SK-N-SH treated with all-trans-retinoic acid at 6 μM for 48 hours (cell line): ENCODE results near the gene TCF12.

Experiments
- ARNTL ChIP-seq: fragments of 450-650 bp; formaldehyde crosslinking; IDR thresholded peaks from 2 replicates; pipeline ENCODE4 v1.5.0; 2020; ENCODE audit warnings: low read depth, mild to moderate bottlenecking, moderate library complexity, borderline replicate concordance
- CSDC2 ChIP-seq: fragments of 250-450 bp; sonication (Bioruptor Pico); IDR thresholded peaks from 2 replicates; pipeline ENCODE4 v1.5.0; 2020; ENCODE audit warnings: mild to moderate bottlenecking, moderate library complexity
- GLIS3 ChIP-seq: fragments of 250-450 bp; sonication (Bioruptor Pico); IDR thresholded peaks from 2 replicates; pipeline ENCODE4 v1.5.0; 2020; ENCODE audit warnings: mild to moderate bottlenecking, moderate library complexity
- ISL1 ChIP-seq: fragments of 250-450 bp; sonication (Bioruptor Pico); IDR thresholded peaks from 2 replicates; pipeline ENCODE4 v2.1.2; 2022; ENCODE audit warnings: mild to moderate bottlenecking, moderate library complexity
- OSR1 ChIP-seq: fragments of 250-450 bp; sonication (Bioruptor Pico); IDR thresholded peaks from 2 replicates; pipeline ENCODE4 v1.8.0; 2022; ENCODE audit warnings: moderate library complexity, mild to moderate bottlenecking, inconsistent platforms
- TF ChIP-seq, protein P1 (sequence below): fragments of 250-450 bp; sonication (Bioruptor Pico); IDR thresholded peaks from 2 replicates; pipeline ENCODE4 v1.5.1; 2021; ENCODE audit warnings: mild to moderate bottlenecking, moderate library complexity
- TF ChIP-seq, protein P2 (sequence below): fragments of 250-450 bp; sonication (Bioruptor Pico); IDR thresholded peaks from 2 replicates; pipeline ENCODE4 v1.8.0; 2020; ENCODE audit warnings: mild to moderate bottlenecking, moderate library complexity, borderline replicate concordance
- TF ChIP-seq, protein P3 (sequence below): fragments of 250-450 bp; sonication (Bioruptor Pico); IDR thresholded peaks from 2 replicates; pipeline ENCODE4 v1.5.1; 2020; ENCODE audit warnings: low read depth, mild to moderate bottlenecking, moderate library complexity
- TF ChIP-seq, protein P4 (sequence below): fragments of 250-450 bp; sonication (Bioruptor Pico); IDR thresholded peaks from 2 replicates; pipeline ENCODE4 v1.5.0; 2020; ENCODE audit warnings: mild to moderate bottlenecking, moderate library complexity

DNA sequence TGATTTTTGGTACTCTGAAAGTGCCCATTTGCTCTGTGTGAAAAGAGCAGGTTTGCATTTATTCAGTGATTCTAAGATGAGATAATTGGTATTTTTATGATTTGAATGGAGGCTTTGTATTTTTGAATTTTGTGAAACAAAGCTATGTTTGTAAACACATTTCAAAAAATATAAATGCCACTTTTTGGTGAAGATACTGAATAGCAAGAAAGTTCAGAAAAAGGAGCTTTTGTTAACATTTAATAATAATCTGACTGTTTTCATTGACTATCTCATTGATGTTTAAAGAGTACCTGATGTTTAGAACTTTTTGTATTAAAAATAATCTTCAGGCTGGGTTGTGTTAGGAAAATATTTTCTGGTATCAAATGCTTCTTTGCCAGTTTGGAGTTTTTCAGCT, 23.7 kb downstream of the TCF12 start:
- TF ChIP-seq OSR1 (no peak), ARNTL (CRISPR knock-in tag) (no peak), CSDC2 (CRISPR knock-in tag) (no peak), GLIS3 (no peak), ISL1 (CRISPR knock-in tag) (no peak)
- TF ChIP-seq, protein P1, sequence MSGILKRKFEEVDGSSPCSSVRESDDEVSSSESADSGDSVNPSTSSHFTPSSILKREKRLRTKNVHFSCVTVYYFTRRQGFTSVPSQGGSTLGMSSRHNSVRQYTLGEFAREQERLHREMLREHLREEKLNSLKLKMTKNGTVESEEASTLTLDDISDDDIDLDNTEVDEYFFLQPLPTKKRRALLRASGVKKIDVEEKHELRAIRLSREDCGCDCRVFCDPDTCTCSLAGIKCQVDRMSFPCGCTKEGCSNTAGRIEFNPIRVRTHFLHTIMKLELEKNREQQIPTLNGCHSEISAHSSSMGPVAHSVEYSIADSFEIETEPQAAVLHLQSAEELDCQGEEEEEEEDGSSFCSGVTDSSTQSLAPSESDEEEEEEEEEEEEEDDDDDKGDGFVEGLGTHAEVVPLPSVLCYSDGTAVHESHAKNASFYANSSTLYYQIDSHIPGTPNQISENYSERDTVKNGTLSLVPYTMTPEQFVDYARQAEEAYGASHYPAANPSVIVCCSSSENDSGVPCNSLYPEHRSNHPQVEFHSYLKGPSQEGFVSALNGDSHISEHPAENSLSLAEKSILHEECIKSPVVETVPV (CRISPR knock-in tag), result no peak
- TF ChIP-seq, protein P2, sequence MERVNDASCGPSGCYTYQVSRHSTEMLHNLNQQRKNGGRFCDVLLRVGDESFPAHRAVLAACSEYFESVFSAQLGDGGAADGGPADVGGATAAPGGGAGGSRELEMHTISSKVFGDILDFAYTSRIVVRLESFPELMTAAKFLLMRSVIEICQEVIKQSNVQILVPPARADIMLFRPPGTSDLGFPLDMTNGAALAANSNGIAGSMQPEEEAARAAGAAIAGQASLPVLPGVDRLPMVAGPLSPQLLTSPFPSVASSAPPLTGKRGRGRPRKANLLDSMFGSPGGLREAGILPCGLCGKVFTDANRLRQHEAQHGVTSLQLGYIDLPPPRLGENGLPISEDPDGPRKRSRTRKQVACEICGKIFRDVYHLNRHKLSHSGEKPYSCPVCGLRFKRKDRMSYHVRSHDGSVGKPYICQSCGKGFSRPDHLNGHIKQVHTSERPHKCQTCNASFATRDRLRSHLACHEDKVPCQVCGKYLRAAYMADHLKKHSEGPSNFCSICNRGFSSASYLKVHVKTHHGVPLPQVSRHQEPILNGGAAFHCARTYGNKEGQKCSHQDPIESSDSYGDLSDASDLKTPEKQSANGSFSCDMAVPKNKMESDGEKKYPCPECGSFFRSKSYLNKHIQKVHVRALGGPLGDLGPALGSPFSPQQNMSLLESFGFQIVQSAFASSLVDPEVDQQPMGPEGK, result no peak
- TF ChIP-seq, protein P3, sequence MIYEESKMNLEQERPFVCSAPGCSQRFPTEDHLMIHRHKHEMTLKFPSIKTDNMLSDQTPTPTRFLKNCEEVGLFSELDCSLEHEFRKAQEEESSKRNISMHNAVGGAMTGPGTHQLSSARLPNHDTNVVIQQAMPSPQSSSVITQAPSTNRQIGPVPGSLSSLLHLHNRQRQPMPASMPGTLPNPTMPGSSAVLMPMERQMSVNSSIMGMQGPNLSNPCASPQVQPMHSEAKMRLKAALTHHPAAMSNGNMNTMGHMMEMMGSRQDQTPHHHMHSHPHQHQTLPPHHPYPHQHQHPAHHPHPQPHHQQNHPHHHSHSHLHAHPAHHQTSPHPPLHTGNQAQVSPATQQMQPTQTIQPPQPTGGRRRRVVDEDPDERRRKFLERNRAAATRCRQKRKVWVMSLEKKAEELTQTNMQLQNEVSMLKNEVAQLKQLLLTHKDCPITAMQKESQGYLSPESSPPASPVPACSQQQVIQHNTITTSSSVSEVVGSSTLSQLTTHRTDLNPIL, result no peak
- TF ChIP-seq, protein P4, sequence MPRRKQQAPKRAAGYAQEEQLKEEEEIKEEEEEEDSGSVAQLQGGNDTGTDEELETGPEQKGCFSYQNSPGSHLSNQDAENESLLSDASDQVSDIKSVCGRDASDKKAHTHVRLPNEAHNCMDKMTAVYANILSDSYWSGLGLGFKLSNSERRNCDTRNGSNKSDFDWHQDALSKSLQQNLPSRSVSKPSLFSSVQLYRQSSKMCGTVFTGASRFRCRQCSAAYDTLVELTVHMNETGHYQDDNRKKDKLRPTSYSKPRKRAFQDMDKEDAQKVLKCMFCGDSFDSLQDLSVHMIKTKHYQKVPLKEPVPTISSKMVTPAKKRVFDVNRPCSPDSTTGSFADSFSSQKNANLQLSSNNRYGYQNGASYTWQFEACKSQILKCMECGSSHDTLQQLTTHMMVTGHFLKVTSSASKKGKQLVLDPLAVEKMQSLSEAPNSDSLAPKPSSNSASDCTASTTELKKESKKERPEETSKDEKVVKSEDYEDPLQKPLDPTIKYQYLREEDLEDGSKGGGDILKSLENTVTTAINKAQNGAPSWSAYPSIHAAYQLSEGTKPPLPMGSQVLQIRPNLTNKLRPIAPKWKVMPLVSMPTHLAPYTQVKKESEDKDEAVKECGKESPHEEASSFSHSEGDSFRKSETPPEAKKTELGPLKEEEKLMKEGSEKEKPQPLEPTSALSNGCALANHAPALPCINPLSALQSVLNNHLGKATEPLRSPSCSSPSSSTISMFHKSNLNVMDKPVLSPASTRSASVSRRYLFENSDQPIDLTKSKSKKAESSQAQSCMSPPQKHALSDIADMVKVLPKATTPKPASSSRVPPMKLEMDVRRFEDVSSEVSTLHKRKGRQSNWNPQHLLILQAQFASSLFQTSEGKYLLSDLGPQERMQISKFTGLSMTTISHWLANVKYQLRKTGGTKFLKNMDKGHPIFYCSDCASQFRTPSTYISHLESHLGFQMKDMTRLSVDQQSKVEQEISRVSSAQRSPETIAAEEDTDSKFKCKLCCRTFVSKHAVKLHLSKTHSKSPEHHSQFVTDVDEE (CRISPR knock-in tag), result no peak
